NCI-H1092 treated with DMSO at 0.1 percent for 48 hours (cell line): ENCODE data around the gene FAM13A.
A peak's percentile ranks its signal among the peaks of the same experiment; 100 is the strongest.
"Not testable (repeated sequence)": the region's sequence is repeated elsewhere in the genome, so short reads cannot be mapped to it uniquely, and the experiment has no call there.

Experiments used
- DNase-seq: peaks from one replicate; lab custom pipeline; 2025; lab: John Stamatoyannopoulos, UW

The FAM13A gene

DNA sequence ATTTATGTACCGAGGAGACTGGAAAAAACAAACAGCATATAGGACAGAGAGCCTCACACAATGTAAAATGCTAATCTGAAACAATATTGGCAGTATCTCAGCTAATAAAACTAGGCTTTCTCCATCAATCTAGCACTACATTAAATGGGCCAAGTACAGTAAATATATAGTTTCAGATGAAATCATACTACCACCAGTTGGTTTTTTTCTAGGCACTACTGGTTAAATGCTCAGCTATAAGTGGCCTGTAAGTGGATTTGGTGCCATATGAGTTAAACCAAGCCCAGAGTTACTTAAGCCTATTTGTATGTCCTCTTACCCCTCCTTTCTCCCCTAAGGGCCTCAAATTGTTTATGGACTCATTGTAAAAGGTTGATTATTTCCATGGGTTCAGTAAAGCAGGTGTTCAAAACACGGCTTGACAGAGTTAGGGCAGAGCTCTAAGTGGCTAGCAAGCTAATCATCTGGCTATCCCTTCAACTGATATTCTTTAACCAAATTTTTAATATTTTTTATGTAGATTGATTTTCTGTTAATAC is 57.5 kb downstream of the FAM13A start:
- DNase-seq: peak; percentile 87

DNA sequence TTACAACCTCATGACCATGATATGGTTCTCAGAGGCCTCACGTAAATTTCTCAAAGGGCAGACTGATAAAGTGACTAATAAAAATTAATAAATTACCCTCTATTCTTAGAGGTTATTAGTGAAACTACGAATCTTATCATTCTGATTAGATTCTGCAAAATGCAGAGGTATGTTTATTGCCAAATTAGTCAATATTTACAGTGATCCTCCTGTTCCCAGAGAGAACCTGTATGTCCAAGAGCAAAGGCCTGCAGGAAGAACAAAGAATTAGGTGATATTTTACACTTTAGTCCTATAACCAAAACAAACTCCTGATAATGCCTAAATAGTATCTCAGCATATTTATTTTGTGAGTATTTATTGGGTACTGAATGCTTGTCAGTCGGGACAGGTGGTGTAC is 58.1 kb downstream of the FAM13A start:
- DNase-seq: peak; percentile 39

DNA sequence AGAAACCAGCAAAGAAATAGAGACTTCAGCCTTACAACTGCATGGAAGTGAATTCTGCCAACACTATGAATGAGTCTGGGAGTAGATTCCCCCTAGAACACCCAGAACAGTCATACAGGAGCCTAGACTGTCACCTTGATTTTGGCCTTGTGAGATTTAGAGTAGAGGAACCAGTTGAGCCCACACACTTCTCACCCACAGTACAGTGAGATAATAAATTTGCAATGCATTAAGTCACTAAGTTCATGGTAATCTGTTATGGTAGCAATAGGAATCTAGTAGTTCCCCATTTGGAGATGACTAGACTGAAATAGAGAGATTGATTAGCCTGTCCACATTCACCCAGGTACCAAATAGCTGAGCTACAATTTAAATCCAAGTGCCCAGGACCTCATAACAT is 59.0 kb downstream of the FAM13A start:
- no peak for DNase-seq

DNA sequence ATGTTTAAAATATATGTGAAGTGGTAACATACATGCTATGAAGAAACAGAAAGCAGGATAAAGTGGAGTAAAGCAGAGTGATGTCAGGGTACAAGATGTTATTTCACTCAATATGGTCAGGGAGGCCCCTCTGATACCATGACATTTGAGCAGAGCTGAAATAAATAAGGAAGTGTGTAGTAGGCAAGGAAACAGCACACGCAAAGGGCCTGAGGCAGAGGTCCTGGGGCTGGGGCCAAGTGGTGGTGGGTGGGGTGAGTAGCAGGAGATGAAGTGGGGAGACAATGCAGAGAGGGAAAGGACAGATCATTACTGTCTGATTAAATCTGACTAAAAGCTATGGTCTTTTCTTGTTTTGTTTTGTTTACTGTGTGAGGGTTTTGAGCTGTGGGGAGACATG is 61.1 kb downstream of the FAM13A start:
- no peak for DNase-seq

DNA sequence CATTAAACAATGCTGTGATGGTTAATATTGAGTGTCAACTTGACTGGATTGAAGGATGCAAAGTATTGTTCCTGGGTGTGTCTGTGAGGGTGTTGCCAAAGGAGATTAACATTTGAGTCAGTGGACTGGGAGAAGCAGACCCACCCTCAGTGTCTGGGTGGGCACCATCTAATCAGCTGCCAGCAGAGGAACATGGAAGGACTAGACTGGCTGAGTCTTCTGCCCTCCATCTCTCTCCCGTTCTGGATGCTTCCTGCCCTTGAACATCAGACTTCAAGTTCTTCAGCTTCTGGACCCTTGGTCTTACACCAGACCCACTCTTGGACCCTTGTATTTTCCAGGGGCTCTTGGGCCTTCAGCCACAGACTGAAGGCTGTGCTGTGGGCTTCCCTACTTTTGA is 61.7 kb downstream of the FAM13A start:
- DNase-seq: not testable (repeated sequence)

DNA sequence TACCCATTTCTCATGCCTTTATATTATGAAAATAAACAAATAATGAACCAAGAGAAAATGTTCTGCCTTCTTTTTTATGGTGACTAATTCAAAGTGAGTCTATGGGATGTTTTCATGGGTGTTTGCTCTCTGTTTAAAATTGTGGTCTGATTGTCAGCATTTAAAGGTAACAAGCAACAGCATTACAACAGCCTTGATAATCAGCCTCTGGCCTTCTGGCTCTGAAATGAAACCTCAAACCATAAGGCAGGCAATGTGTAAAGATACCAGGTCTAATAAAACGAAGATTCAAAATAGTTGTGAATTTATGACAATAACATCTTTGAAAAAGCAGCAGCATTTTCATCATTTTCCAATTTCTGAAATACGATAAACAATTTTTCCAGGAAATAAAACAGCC is 63.7 kb downstream of the FAM13A start:
- no peak for DNase-seq

DNA sequence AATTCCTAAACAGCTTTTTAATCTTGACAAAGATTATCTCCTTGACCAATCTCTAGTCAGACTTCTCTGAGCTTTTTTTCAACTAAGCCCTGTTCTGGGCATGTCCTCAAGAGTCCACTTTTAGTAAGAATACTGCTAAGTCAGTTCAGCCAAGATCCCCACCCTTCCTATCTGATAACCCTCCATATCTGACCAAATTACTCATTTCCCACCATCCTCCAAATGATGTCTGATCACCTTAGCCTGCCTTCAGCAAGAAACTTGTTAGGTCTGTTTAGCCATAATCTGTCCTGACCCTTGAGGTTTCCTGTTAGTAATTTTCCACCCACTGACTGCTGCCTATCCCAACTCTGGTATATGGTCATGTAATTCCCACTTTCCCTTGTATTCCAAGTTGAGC is 65.2 kb downstream of the FAM13A start:
- DNase-seq: no peak

DNA sequence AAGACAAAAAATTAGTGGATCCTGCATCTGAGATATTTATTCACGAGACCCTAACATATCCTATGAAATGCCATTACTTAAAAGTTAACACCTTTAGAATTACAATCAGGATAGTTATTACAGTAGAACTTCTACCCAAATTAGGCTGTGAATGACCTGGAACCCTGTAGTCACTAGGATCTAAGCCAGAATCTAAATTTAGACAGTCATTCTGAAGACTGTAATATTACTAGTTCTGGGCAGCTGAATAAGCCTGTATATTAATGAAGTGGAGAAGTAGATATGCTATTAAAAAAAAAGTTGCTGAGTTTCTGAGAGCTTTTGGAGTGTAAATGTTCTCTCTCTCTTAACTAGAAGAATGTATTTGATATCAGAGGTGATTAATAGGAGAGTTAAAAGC is 67.0 kb downstream of the FAM13A start:
- peak; percentile 14 for DNase-seq

DNA sequence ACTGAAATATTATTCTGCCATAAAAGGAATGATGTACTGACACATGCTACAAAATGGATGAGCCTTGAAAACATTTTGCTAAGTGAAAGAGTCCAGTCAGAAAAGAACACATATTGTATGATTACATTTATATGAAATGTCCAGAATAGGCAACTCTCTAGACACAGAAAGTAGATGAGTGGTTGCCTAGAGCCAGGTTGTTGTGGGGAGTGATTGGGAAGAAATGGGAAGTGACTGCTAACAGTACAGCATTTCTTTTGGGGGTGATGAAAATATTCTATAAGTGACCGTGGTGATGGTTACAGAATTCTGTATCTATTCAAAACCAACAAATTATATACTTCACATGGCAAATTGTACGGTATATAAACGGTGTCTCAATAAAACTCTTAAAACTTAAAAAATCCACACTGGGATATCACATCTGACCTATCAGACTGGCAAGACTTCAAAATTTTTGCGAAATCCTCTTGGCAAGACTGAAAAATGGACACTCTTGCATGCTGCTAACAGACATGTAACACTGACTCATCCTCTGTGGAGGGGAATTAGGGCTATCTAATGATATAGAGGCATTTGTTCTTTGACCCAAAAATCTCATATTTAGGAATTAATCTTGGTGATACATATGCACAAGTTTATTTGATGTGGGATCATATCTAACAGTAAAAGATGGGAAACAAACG is 71.8 kb downstream of the FAM13A start:
- no peak for DNase-seq

DNA sequence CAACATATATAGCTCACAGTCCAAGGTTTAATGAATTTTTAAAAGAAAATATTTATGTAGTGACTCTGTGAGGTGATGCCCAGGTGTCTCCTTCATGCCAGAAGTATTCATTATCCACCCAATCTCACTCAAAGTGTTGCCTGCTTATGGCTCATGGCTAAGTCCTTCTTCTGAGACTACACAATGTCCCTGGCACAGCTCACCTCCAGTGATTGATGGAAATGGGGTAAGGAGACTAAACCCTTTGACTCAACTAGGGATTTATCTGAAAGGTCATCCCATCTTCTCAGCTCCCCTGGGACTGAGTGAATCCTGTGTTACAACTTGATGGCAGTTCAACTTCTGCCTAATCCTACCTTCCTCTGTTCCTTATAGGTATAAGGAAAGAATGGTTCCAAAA is 74.2 kb downstream of the FAM13A start:
- no peak for DNase-seq

DNA sequence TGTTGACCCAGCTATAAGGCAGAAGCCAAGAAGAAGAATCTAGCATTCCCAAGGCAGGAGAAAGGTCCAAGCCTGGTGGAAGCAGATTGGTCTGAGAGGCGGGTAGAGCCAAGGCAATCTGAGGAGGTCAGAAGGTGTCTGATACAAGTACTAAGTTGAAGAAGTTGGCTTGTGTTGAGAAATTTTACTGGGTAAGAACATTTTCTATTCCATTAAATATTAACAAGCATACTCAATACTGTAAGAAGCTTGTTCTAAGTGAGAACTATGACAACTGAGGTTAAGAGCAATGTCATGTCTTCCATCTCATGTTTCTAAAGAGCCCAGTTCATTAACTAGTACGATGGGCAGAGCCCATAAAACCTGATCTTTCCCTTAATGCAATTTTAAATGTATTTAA is 75.0 kb downstream of the FAM13A start:
- no peak for DNase-seq

DNA sequence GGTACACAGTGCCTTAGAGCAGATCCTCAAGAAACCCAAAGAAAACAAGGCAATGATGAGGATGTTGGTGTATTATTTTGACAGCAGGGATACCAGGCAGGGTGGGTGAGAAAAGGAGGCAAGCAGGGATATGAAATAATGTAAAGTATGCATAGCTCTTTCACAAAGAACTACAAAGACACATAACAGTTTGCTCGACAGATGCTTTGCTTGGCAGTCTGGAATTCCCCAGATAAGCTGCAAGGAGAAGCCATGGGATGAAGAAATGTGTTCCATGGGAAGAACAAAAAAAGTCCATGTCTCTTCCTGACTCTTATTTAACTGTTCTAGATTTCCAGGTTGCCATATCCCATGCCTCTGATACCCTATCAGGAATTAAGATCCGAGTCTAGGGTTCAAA is 75.4 kb downstream of the FAM13A start:
- DNase-seq: no peak

DNA sequence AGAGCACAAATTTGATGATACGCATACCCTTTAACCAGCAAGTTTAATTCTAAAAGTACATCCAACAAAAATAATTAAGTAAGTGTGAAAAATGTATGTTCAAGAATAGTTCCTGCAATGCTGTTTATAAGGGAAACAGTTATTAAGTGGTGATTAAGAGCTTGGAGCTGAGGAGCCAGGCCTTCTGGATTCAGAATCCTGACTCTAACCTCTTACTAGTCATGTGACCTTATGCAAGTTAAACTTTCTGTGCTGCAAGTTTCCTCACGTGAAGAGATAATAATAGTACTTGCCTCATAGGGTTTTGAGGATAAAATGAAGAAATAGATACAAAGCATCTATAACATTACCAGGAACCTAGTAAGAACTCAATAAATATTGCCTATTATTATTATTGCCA is 77.7 kb downstream of the FAM13A start:
- DNase-seq: no peak

DNA sequence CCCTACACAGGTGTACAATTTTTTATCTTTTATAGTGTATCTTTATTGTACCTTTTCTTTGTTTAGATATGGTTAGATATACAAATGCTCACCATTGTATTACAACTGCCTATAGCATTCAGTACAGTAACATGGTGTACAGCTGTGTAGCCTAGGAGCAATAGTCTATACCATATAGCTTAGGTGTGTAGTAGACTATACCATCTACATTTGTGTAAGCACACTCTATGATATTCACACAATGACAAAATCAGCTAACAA is 80.3 kb downstream of the FAM13A start:
- DNase-seq: no peak

DNA sequence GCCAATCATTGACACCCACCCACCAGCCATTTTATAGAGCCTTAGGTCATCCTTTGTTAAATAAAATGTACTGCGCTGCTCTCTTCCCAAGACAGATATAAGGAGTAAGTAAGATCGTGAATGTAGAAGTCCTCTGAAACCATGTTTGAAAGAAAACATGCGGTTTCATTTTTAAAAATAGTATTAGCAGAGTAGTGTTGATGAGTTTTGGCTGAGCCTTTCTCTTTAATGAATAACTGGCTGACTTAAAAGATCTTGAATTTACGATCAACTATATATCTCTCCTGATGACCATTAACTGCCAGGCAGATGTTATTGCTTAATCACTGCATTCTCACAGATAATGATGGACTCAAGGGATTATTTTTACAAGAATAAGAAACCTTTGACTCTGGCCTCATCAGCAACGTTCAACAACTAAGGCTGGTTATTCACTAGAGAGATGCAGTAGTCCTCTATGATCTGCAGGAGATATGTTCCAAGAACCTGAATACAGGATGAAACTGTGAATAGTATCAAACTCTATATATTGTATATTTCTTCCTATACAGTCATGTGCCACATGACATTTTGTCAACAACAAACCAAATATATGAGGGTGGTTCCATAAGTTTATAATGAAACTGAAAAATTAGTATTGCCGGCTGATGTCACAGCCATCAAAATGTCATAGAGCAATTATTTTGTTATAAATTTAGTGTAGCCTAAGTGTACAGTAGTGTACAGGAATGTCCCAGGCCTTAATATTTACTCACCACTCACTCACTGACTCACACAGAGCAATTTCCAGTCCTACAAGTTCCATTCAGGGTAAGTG is 80.8 kb downstream of the FAM13A start:
- DNase-seq: no peak

DNA sequence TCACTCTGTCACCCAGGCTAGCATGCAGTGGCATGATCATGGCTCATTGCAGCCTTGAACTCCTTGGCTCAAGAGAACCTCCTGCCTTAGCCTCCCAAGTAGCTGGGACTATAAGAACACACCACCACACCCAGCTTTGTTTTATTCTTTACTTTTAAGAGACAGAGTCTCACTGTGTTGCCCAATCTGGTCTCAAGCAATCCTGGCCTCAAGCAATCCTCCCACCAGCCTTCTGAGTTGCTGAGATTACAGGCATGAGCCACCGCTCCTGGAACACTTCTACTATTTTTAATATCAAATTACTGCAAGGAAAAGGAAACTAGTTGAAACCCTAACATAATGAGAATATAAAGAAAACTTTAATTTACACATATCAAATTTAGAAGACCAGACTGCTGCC is 85.4 kb downstream of the FAM13A start:
- DNase-seq: no peak

DNA sequence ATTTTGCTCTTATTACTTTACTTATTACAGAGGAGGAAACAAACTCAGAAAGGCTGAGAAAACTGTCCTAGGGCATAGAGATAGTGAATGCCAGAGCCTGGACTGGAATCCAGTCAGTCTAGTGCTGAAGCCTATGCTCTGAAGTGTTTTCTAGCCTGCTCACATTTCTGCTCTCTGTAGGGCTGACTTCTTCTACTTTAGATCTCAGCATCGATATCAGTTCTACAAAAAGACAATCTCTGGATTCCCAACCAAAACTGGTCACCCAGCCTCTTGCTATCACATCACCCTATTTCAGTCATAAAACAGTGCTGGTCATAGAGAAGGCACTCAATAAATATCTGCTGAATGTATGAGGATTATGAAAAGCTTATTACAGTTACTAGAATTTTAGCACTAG is 87.2 kb downstream of the FAM13A start:
- no peak for DNase-seq

DNA sequence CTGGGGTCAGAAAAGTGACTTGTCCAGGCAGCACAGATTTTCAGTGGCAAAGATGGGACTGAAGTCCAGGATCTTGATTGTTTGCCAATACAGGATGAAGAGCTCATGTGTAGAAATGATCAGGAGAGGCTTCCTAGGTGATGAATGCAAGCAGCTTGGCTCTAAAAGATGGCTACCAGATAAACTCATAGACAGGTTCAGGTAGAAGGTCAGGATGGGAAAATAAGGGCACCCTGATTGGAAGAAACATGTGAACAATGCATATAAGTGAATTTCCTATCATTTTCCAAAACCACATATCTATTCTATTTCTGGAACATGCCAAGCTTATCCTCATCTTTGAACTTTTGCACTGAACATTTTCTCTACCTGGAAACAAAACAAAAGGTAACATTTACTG is 87.7 kb downstream of the FAM13A start:
- no peak for DNase-seq

DNA sequence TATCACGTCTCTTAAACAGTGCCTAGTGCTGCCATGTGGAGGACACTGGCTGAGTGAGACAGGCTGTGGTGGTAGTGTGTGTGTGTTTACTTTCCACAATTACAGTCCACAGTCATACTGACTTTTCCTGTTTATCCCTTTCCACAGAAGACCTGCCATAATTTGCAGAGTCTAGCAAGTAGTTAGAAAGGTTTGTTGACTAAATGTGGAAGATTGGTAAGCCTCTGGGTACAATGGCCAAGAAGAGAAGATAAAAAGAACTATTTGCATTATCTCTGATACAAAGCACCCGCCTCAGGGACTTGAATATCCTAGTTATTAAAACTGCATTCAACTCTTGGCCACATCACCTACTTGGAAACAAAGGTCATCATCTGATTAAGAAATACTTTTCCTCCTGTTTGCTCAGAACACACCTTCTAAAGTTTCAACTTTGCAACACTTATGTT is 89.1 kb downstream of the FAM13A start:
- DNase-seq: no peak

DNA sequence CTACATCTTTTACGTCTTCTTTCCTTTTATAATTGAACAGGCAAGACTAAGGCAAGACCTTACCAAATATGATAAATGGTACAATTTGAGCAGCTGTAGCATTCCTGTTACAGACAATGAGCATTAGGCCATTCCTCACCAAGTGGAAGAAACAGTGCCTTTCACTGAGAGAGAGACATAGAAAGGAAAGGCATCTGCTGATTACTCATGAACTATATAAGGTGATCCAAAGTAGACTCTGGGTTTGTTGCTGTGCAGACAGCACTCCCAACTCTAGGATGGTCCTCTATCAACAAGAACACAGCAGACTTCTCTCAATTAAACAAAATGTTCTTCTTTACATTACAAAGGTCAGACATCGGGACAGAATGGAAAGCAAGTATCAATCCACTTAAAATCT is 91.9 kb downstream of the FAM13A start:
- DNase-seq: no peak

DNA sequence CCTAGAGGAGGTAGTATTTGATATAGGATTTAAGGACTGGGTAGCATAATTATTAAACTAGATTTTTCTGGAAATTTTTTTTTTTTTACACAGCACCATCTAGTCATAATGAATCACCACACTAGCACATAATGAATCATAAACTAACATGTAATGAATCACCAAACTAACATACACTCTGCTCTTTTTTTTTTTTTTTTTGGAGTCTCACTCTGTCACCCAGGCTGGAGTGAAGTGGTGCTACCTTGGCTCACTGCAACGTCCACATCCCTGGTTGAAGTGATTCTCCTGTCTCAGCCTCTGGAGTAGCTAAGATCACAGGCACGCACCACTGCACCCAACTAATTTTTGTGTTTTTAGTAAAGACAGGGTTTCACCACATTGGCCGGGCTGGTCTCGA is 92.5 kb downstream of the FAM13A start:
- no peak for DNase-seq

DNA sequence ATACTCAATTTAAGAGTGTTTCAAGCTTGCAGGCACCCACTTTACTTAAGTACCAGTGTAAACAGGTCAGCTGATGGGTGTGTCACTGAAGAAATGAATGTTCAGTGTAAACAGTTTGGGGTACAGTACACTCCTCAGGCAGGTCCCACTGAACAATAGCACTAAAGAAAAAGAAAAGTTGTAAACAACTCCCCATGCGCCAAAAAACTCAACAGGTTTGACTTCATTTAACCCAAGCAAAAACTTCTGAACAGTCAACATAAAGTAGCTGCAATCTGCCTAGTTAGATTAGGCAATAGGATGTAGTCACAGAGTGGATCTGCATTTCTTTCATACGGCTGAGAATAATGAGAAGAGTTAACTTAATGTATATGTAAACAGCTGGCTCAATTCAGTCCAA is 93.2 kb downstream of the FAM13A start:
- DNase-seq: peak; percentile 27

DNA sequence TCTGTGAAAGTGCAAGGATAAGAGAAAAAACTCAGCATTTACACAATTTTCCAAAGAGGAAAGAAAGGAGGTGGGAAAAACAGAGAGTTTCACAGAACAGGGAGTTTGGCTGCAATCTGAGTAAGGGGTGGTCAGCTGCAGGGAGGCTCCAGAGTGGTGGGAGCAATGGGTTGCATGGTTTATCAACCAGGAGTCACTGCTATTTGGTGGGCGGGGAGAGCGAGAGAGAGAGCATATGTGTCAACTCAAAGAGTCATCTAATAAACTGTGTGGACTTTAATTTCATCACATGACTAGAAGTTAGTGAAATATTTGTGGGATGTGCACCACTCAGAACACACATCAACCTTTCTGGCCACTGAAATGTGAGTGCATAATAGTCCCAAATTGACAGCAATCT is 94.6 kb downstream of the FAM13A start:
- no peak for DNase-seq

DNA sequence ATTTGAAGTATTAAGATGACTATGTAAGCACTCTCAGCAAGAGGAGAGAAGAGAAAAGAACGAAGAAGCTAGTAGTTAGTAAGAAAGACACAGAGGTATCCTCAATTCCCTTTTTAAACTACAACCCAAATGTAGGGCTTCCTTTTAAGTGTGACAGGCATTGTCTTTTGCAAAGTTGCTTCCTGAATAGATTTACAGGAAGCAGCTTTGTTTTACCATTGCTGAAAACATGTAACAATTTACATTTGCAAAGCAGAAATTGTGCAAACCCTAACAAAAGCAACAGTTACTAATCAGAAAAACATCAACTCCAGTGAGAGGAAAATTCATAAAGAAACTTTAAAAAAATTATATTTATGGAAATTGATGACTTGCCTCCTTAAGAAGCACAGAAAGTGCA is 96.4 kb downstream of the FAM13A start:
- no peak for DNase-seq
